ENCODE results near the gene ATG10.

DNA sequence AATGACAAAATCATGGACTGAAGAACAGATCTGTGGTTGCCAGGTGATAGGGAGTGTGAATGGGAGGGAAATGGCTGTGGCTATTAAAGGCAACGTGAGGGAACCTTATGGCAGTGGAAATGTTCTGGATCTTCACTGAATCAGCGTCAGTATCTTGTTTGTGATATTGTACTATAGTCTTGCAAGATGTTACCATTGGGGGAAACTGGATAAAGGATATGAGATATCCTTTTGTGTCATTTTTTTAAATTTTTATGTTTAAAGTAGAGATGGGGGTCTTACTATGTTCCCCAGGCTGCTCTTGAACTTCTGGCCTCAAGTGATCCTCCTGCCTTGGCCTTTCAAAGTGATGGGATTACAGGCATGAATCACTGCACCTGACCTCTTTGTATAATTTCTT lies 210.8 kb downstream of the ATG10 start:
- TF ChIP-seq CTCF (IDR thresholded peaks at IDR 0.05) = no peak
- TF ChIP-seq POLR2A (IDR thresholded peaks at IDR 0.05) = no peak
- no peak for TF ChIP-seq EP300 (IDR thresholded peaks at IDR 0.05; ENCODE audit: low read depth)
- no peak for TF ChIP-seq POLR2AphosphoS5 (IDR thresholded peaks at IDR 0.05)

Measured in transverse colon (tissue), 4 donors.